Measurements from ENCODE around the gene UBASH3A.
A peak's percentile ranks its signal among the peaks of the same experiment; 100 is the strongest.

The UBASH3A gene

GRCh38 chr21:42411197-42411869 lies 7.6 kb downstream of the UBASH3A start:
- DNase-seq (ENCODE audit: low read depth in 2 of 2) = no peak

- no peak for DNase-seq (ENCODE audit: low read depth in 2 of 2)
These were observed 8.4 kb downstream of the UBASH3A start for GRCh38 chr21:42411891-42412635.

- DNase-seq (ENCODE audit: low read depth in 2 of 2) = no peak
These were observed 8.9 kb downstream of the UBASH3A start for GRCh38 chr21:42412636-42412933.

- no peak for DNase-seq (ENCODE audit: low read depth in 2 of 2)
These were observed 9.4 kb downstream of the UBASH3A start for GRCh38 chr21:42413093-42413492.

GRCh38 chr21:42413500-42413899 lies 9.8 kb downstream of the UBASH3A start:
- no peak for DNase-seq (ENCODE audit: low read depth in 2 of 2)

- DNase-seq (ENCODE audit: low read depth in 2 of 2) = no peak
These were observed 10.4 kb downstream of the UBASH3A start for GRCh38 chr21:42414066-42414465.

- DNase-seq (ENCODE audit: low read depth in 2 of 2) = no peak
These were observed 10.8 kb downstream of the UBASH3A start for GRCh38 chr21:42414553-42414927.

GRCh38 chr21:42414928-42415769 lies 11.4 kb downstream of the UBASH3A start:
- DNase-seq (ENCODE audit: low read depth in 2 of 2) = peak; percentile 70 to 79

GRCh38 chr21:42417533-42417932 lies 13.8 kb downstream of the UBASH3A start:
- DNase-seq (ENCODE audit: low read depth in 2 of 2) = no peak

GRCh38 chr21:42418886-42419285 lies 15.2 kb downstream of the UBASH3A start:
- DNase-seq (ENCODE audit: low read depth in 2 of 2) = no peak

GRCh38 chr21:42419845-42420244 lies 16.1 kb downstream of the UBASH3A start:
- DNase-seq (ENCODE audit: low read depth in 2 of 2) = no peak

- DNase-seq (ENCODE audit: low read depth in 2 of 2) = no peak
These were observed 17.5 kb downstream of the UBASH3A start for GRCh38 chr21:42421018-42421793.

GRCh38 chr21:42423197-42423675 lies 19.5 kb downstream of the UBASH3A start:
- DNase-seq (ENCODE audit: low read depth in 2 of 2) = no peak

GRCh38 chr21:42423685-42424084 lies 20.0 kb downstream of the UBASH3A start:
- DNase-seq (ENCODE audit: low read depth in 2 of 2) = no peak

GRCh38 chr21:42424914-42425541 lies 21.3 kb downstream of the UBASH3A start:
- peak; percentile 57 to 60 for DNase-seq (ENCODE audit: low read depth in 2 of 2)

GRCh38 chr21:42425591-42425990 lies 21.9 kb downstream of the UBASH3A start:
- DNase-seq (ENCODE audit: low read depth in 2 of 2) = no peak

GRCh38 chr21:42426424-42426823 lies 22.7 kb downstream of the UBASH3A start:
- no peak for DNase-seq (ENCODE audit: low read depth in 2 of 2)

- no peak for DNase-seq (ENCODE audit: low read depth in 2 of 2)
These were observed 23.3 kb downstream of the UBASH3A start for GRCh38 chr21:42426876-42427480.

GRCh38 chr21:42427809-42428419 lies 24.2 kb downstream of the UBASH3A start:
- DNase-seq (ENCODE audit: low read depth in 2 of 2) = no peak

- DNase-seq (ENCODE audit: low read depth in 2 of 2) = no peak
These were observed 25.3 kb downstream of the UBASH3A start for GRCh38 chr21:42429021-42429420.

All from stimulated activated CD8-positive, alpha-beta memory T cell treated with anti-CD3 and anti-CD28 coated beads, Interleukin-2, amount 100 ng/mL, for 1 hour (primary cell).